CD4-positive, alpha-beta memory T cell (primary cell): Measurements from ENCODE around the gene MTIF3. TPM values are rescaled to one million over a fixed set of nuclear protein-coding genes. Genes with fewer than 3 reads are reported as not detected.

Source experiments
- CTCF ChIA-PET: fragments of 350-600 bp; sonication (Branson Sonifier 250); formaldehyde crosslinking; loops from one replicate; lab custom pipeline; 2021; ENCODE audit warnings: inconsistent platforms; ENCODE audit not compliant: partially characterized antibody; lab: Charles Lee
- POLR2A ChIA-PET: fragments of 350-600 bp; sonication (Branson Sonifier 250); formaldehyde crosslinking; loops from one replicate; lab custom pipeline; 2021; ENCODE audit not compliant: partially characterized antibody; lab: Charles Lee
- DNase-seq, 5 donors: peaks; one replicate each; pipeline versions ENCODE4 v3.0.0 to v3.0.0-alpha.2; 2020 to 2022; ENCODE audit warnings: mixed read lengths in 1 of 5
- H3K27ac ChIP-seq: one replicate; pipeline ENCODE4 v1.7.0; 2013; ENCODE audit warnings: low read depth, low read length
- H3K27me3 ChIP-seq: 2 replicates; pipeline ENCODE4 v1.7.0; 2013; ENCODE audit warnings: mild to moderate bottlenecking, low read length, moderate library complexity; ENCODE audit not compliant: insufficient read depth
- H3K36me3 ChIP-seq: 2 replicates; pipeline ENCODE4 v1.7.0; 2013; ENCODE audit warnings: mild to moderate bottlenecking, low read length, moderate library complexity; ENCODE audit not compliant: insufficient read depth
- H3K4me1 ChIP-seq: 2 replicates; pipeline ENCODE4 v1.7.0; 2013; ENCODE audit warnings: mild to moderate bottlenecking, low read length, moderate library complexity; ENCODE audit not compliant: insufficient read depth
- H3K4me3 ChIP-seq, 2 donors: one replicate each; pipeline ENCODE4 v1.7.0; 2013; ENCODE audit warnings: low read length in 2 of 2, mild to moderate bottlenecking in 1 of 2
- H3K9me3 ChIP-seq, 2 donors: one replicate each; pipeline ENCODE4 v1.7.0; 2013; ENCODE audit warnings: low read length in 2 of 2, control low read depth in 1 of 2; ENCODE audit not compliant: control insufficient read depth in 1 of 2
- H3K27ac Mint-ChIP-seq, 7 donors: one replicate each; pipeline ENCODE4 v1.8.0; 2020 to 2021; ENCODE audit warnings: mixed read lengths in 7 of 7, mild to moderate bottlenecking in 6 of 7, inconsistent platforms in 3 of 7, moderate library complexity in 3 of 7
- H3K27me3 Mint-ChIP-seq, 2 donors: one replicate each; pipeline ENCODE4 v1.8.0; 2020 to 2021; ENCODE audit warnings: mixed read lengths in 2 of 2
- H3K36me3 Mint-ChIP-seq, 2 donors: one replicate each; pipeline ENCODE4 v1.8.0; 2020 to 2021; ENCODE audit warnings: mixed read lengths in 2 of 2, inconsistent platforms in 1 of 2, mild to moderate bottlenecking in 1 of 2
- H3K4me1 Mint-ChIP-seq, 4 donors: one replicate each; pipeline ENCODE4 v1.8.0; 2020 to 2021; ENCODE audit warnings: mixed read lengths in 4 of 4, mild to moderate bottlenecking in 1 of 4
- H3K4me3 Mint-ChIP-seq, 8 donors: one replicate each; pipeline ENCODE4 v1.8.0; 2020 to 2021; ENCODE audit warnings: mixed read lengths in 8 of 8, mild to moderate bottlenecking in 7 of 8, moderate library complexity in 6 of 8, inconsistent platforms in 3 of 8
- H3K9me3 Mint-ChIP-seq, 8 donors: one replicate each; pipeline ENCODE4 v1.8.0; 2020 to 2021; ENCODE audit warnings: mixed read lengths in 8 of 8, mild to moderate bottlenecking in 5 of 8, inconsistent platforms in 3 of 8, moderate library complexity in 1 of 8
- intact Hi-C: fragments of 100-400 bp; cut with micrococcal nuclease; formaldehyde crosslinking; loops from one replicate; pipeline ENCODE4 v1.15.1; 2023
- polyA plus RNA-seq, 2 donors: library from polyadenylated mRNA; unstranded; fragments of 300-500 nt; fragmentation: Illumina TruSeq; gene quantifications; one replicate each; pipeline ENCODE4 v1.2.3, GENCODE V29; 2021
- total RNA-seq, 2 experiments: library from RNA; stranded (reverse); gene quantifications; one replicate each; pipeline ENCODE4 v1.2.3, GENCODE V29; 2021

Gene MTIF3
- total and polyA plus RNA-seq, 4 experiments from 2014 or later = 85.6 to 94.4 (median 89.4) TPM

GRCh38 chr13:27421101-27421871, 29.1 kb downstream of the MTIF3 start:
- Mint-ChIP-seq H3K27ac (peak overlapping the region in 3 of 7 donors; percentile 12 to 52 (median 38)), H3K36me3 (peaks cover 0 to 6% of the 10 kb centered on the region in 2 donors), H3K4me3 (peak overlapping the region in 2 of 8 donors; percentile 13 to 46), H3K27me3 (no peaks in the 10 kb centered on the region), H3K9me3 (peaks cover 0 to 1% (median 0%) of the 10 kb centered on the region in 8 donors), H3K4me1 (peaks cover 8 to 23% (median 15%) of the 10 kb centered on the region in 4 donors)
- intact Hi-C loops = loop anchor here (10.0 kb wide), 1 partner anchor 1166 kb away; the partner anchor contains the start of gene CDK8
- Histone ChIP-seq H3K27ac (no peak overlapping the region), H3K4me3 (no peak overlapping the region), H3K4me1 (peaks cover 19% of the 10 kb centered on the region), H3K27me3 (no peaks in the 10 kb centered on the region), H3K9me3 (no peaks in the 10 kb centered on the region), H3K36me3 (no peaks in the 10 kb centered on the region)
- POLR2A ChIA-PET = interaction anchor here (1.1 kb wide), 1 partner anchor 8 kb away, joined by 4 read pairs; no protein-coding TSS in a partner anchor
- CTCF ChIA-PET = interaction anchor here (1.2 kb wide), 1 partner anchor 199 kb away, joined by 3 read pairs; the partner anchor contains the start of gene LNX2
- DNase-seq = no peak

GRCh38 chr13:27419328-27419727, 31.0 kb downstream of the MTIF3 start:
- H3K27ac ChIP-seq = no peak overlapping the region
- Mint-ChIP-seq H3K4me1 (peaks cover 1 to 13% (median 5%) of the 10 kb centered on the region in 4 donors), H3K4me3 (no peak overlapping the region), H3K36me3 (no peaks in the 10 kb centered on the region), H3K9me3 (peaks cover 0 to 1% (median 0%) of the 10 kb centered on the region in 8 donors), H3K27ac (no peak overlapping the region), H3K27me3 (no peaks in the 10 kb centered on the region)
- H3K9me3 ChIP-seq = no peaks in the 10 kb centered on the region
- H3K36me3 ChIP-seq = no peaks in the 10 kb centered on the region
- H3K4me1 ChIP-seq = peaks cover 6% of the 10 kb centered on the region
- no peaks in the 10 kb centered on the region for H3K27me3 ChIP-seq
- H3K4me3 ChIP-seq = no peak overlapping the region
- DNase-seq = no peak
- ChIA-PET POLR2A (interaction anchor here (1.3 kb wide), 1 partner anchor 32 kb away, joined by 5 read pairs; the partner anchor contains the start of gene MTIF3), CTCF (interaction anchor here (1.2 kb wide), 1 partner anchor 10 kb away, joined by 4 read pairs; no protein-coding TSS in a partner anchor)
- intact Hi-C loops = no loop called here

- Mint-ChIP-seq H3K9me3 (peaks cover 0 to 1% (median 0%) of the 10 kb centered on the region in 8 donors), H3K4me1 (no peaks in the 10 kb centered on the region), H3K27me3 (peaks cover 4 to 7% of the 10 kb centered on the region in 2 donors), H3K27ac (no peak overlapping the region), H3K4me3 (no peak overlapping the region), H3K36me3 (no peaks in the 10 kb centered on the region)
- no peaks in the 10 kb centered on the region for H3K36me3 ChIP-seq
- no peak for DNase-seq
- no peaks in the 10 kb centered on the region for H3K9me3 ChIP-seq
- H3K4me1 ChIP-seq = no peaks in the 10 kb centered on the region
- H3K4me3 ChIP-seq = no peak overlapping the region
- intact Hi-C loops = no loop called here
- ChIA-PET POLR2A (interaction anchor here (1.2 kb wide), 1 partner anchor 10 kb away, joined by 5 read pairs; no protein-coding TSS in a partner anchor), CTCF (interaction anchor here (2.6 kb wide), 1 partner anchor 11 kb away, joined by 8 read pairs; the partner anchor contains the start of gene GTF3A)
- no peak overlapping the region for H3K27ac ChIP-seq
- no peaks in the 10 kb centered on the region for H3K27me3 ChIP-seq
Measured at GRCh38 chr13:27415116-27415515, 35.2 kb downstream of the MTIF3 start.

GRCh38 chr13:27411341-27411740, 39.0 kb downstream of the MTIF3 start:
- peaks cover 9 to 18% of the 10 kb centered on the region in 2 donors for H3K27me3 Mint-ChIP-seq
- H3K36me3 Mint-ChIP-seq = no peaks in the 10 kb centered on the region
- peaks cover under 1 to 3% (median 2%) of the 10 kb centered on the region in 4 donors for H3K4me1 Mint-ChIP-seq
- intact Hi-C loops = no loop called here
- Histone ChIP-seq H3K4me3 (no peak overlapping the region), H3K4me1 (peaks cover 2% of the 10 kb centered on the region), H3K9me3 (no peaks in the 10 kb centered on the region), H3K27me3 (no peaks in the 10 kb centered on the region), H3K36me3 (no peaks in the 10 kb centered on the region), H3K27ac (no peak overlapping the region)
- POLR2A ChIA-PET = interaction anchor here (4.6 kb wide), 1 partner anchor 16 kb away, joined by 28 read pairs; no protein-coding TSS in a partner anchor
- H3K27ac Mint-ChIP-seq = no peak overlapping the region
- no peak for DNase-seq
- H3K9me3 Mint-ChIP-seq = peaks cover 0 to 5% (median 0%) of the 10 kb centered on the region in 8 donors
- H3K4me3 Mint-ChIP-seq = no peak overlapping the region
- CTCF ChIA-PET = interaction anchor here (1.4 to 4.0 kb wide), 3 partner anchors 15 to 415 kb away, joined by 5 to 18 read pairs (median 11); no protein-coding TSS in a partner anchor

- no peak overlapping the region for H3K27ac ChIP-seq
- no peaks in the 10 kb centered on the region for H3K27me3 ChIP-seq
- H3K4me1 ChIP-seq = peaks cover 3% of the 10 kb centered on the region
- Mint-ChIP-seq H3K4me3 (no peak overlapping the region), H3K27ac (no peak overlapping the region), H3K9me3 (peaks cover 0 to 5% (median 0%) of the 10 kb centered on the region in 8 donors), H3K27me3 (peaks cover 10 to 19% of the 10 kb centered on the region in 2 donors), H3K36me3 (no peaks in the 10 kb centered on the region), H3K4me1 (peaks cover 2 to 5% (median 4%) of the 10 kb centered on the region in 4 donors)
- DNase-seq = no peak
- CTCF ChIA-PET = interaction anchor here (0.5 to 4.0 kb wide), 7 partner anchors 10 to 422 kb away, joined by 3 to 18 read pairs (median 4); partner anchors contain the start of gene GTF3A
- H3K36me3 ChIP-seq = no peaks in the 10 kb centered on the region
- H3K4me3 ChIP-seq = no peak overlapping the region
- POLR2A ChIA-PET = interaction anchor here (2.3 to 4.6 kb wide), 2 partner anchors 18 to 212 kb away, joined by 5 to 28 read pairs; partner anchors contain the start of gene LNX2
- no peaks in the 10 kb centered on the region for H3K9me3 ChIP-seq
- intact Hi-C loops = no loop called here
Measured at GRCh38 chr13:27409013-27409412, 41.4 kb downstream of the MTIF3 start.

- no peak overlapping the region for H3K4me3 ChIP-seq
- no peak overlapping the region for H3K4me3 Mint-ChIP-seq
- ChIA-PET CTCF (interaction anchor here (3.6 kb wide), 1 partner anchor 18 kb away, joined by 11 read pairs; no protein-coding TSS in a partner anchor), POLR2A (interaction anchor here (2.3 to 4.6 kb wide), 2 partner anchors 19 to 213 kb away, joined by 5 to 28 read pairs; partner anchors contain the start of gene LNX2)
- no peaks in the 10 kb centered on the region for H3K27me3 ChIP-seq
- peaks cover 0 to 5% (median 0%) of the 10 kb centered on the region in 8 donors for H3K9me3 Mint-ChIP-seq
- no peak overlapping the region for H3K27ac ChIP-seq
- H3K27ac Mint-ChIP-seq = no peak overlapping the region
- no peak for DNase-seq
- no peaks in the 10 kb centered on the region for H3K9me3 ChIP-seq
- H3K36me3 ChIP-seq = no peaks in the 10 kb centered on the region
- no peaks in the 10 kb centered on the region for H3K36me3 Mint-ChIP-seq
- H3K4me1 Mint-ChIP-seq = peaks cover 2 to 5% (median 4%) of the 10 kb centered on the region in 4 donors
- peaks cover 10 to 19% of the 10 kb centered on the region in 2 donors for H3K27me3 Mint-ChIP-seq
- intact Hi-C loops = no loop called here
- H3K4me1 ChIP-seq = peaks cover 3% of the 10 kb centered on the region
Measured at GRCh38 chr13:27408074-27408473, 42.3 kb downstream of the MTIF3 start.
